DMS79 (cell line): ENCODE measurements around the gene HPCAL4.

ENCODE experiments used
- DNase-seq: peaks from one replicate; lab custom pipeline; 2025; lab: John Stamatoyannopoulos, UW

HPCAL4 gene

DNA sequence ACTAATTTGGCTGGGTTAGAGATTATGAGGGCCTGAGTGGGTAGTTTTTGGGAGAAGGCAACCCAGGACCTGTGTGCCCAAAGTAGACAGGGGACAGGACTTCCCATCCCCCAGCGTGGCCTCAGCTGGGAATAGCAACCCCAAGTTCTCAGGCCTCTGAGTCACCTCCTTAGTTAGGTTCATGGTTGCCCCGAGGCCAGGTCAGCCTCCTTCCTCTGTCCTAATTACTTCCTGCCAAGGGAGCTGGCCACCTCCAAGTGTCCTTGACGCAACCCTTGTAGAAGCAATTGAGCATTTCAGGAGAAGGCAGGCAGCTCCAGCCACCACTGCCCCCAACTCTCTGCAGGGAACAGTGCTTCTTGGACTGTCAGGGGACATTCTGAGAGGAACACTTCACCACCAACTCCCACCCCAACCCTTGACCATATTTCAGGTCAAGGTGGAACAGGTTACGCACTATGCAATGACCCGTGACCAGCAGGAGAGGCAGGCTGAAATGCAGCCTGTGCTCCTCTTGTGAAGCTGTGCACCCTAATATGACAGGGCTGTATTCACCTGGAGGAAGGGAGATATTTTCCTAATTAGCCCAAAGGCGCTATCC, 14.2 kb downstream of the HPCAL4 start:
- DNase-seq: no peak

DNA sequence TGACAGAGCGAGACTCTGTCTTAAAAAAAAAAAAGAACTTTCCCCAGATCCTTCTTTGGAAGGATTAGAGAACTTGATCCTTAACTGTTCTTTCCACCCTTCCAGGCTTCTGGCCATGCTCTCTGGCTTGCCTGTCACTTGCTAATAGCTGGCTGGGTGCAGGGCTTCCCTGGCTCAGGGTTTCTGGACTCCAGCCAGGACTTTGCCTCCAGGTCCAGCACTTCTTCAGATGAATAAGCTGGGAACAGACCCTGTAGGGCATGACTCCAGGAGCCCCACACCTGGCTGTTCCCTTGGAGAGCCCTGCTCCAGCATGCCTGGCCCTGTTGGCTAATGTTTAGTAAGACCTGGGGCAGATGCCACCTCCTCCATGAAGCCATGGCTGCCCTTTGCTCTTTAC, 16.0 kb downstream of the HPCAL4 start:
- DNase-seq: peak; percentile 58

DNA sequence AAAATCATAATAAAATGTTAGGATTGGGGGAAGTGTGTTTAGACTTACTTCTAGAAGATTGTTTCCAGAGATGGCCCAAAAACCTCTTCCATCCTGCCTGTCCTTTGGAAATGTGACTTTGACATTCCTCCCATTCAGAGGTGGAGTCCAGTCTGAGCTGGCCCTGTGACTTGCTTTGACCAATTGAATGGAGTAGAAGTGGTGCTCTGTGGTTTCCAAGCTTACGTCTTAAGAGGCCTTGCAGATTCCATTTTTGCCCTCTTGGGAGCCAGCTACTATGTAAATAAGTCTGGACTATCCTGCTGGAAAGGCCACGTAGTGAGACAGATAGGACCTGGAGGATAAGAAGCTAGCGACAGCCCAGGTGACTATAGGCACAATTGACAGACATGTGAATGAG, 18.0 kb downstream of the HPCAL4 start:
- DNase-seq: no peak

DNA sequence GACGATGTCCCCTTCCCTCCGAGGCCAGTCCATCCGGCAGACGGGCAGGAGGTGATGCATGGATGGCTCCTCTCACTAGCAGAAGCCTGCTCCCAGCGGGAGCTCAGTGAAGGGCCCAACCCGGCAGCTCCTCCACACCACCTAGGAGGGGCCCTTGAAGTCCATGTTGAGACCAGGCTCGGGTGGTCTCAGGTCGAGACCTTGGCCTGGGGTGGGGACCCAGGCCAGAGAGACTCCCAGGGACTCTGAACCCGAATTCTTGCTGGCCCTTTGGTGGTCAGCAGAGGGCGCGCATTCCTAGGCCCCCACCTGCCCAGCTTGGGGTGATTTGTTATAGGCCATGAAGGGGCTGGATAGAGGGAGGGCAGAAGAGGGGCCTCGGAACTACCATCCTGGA, 18.7 kb downstream of the HPCAL4 start:
- DNase-seq: no peak

DNA sequence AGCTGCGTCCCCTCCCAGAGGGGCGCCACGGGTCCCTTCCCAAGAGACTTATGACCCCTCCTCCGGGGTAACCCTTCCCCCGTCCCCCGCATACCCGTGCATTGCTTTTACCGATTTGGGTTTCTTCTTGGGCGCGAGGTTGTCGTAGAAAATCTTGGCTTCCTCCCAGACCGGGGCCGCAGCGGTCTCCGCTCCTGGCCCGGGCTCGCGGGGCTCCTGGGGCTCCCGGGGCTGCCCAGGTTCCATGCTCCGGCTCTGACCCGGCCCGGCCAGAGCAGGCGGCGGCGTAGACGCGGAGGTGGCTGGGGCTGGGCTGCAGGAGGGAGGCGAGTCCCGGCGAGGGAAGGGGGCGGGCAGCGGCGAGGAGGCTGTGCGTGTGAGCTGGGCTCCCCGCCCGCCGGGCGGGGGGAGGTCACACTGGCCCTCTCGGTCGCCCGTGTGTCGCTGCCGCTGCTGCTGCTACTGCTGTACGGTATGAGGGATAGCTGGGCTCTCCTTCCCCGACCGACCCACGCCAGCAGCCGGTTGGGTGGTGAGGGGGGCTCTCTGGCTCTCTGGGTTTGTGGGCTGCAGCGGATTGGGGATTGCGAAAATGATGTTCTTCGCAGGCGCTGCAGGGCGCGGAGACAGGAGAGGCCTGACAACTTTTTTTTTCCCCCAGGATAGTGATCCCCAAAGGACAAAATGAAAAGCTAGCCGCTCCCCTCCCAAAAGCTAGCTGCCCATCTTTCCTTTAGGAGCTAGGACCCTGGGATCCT, 19.3 kb downstream of the HPCAL4 start, which contains the start of gene NT5C1A:
Gene NT5C1A, minus strand, starts transcription at position 315 of the 758 bp plus-strand sequence. Its CDS starts 69 bp downstream, at position 246.
- DNase-seq: no peak

DNA sequence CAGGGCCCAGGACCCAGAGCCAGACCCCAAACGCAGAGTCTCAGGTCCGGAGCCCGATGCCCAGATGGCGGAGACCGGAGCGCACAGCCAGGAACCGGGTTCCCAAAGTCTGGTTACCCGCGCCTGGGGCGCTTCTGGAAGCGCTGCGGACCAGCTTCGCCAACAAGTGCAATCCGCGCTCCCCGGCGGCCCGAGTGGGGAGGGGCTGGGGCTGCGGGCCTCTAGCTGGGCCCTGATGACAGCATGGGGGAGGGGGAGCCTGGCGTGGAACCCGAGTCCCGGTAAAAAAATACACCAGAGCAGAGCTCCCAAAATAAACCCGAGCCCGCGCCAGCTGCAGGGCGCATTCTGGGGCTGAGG, 19.8 kb downstream of the HPCAL4 start:
- no peak for DNase-seq

DNA sequence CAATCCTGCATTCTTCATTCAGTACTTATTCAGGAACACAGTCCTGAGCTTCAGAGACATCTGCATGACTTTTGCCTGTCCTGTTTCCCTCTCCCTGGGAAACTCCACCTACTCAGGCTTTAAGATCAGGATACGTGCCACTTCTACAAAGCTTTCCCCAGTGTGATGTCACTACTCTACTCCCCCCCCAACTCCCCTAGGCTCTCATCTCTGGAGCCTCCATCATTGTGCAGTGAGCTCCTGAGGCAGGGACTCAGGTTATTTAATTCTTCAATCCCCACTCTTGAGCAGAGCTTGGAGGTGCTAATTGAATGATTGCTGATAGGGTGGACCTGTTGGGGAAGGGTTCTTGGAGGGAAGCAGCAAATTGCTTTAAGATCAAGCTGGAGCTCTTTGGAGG, 20.5 kb downstream of the HPCAL4 start:
- no peak for DNase-seq

DNA sequence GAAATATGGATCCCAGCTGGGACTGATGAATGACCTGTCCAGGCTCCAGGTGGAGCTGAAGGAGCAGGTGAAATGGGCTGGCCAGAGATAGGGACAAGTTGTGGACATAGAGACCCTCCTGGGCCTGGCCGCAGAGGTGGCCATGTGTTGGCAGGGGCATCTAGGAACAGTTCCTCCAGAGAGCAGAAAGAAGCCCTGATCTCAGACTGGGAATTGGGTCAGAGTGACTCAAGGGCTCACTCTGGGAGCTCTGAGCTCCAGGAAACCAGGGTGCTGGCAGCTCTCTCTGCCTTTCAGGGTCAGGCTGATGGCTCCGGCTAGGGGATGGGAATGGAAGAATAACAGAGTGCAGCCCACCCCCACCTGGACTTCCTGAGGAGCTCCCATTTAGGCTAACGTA, 22.3 kb downstream of the HPCAL4 start:
- DNase-seq: no peak

DNA sequence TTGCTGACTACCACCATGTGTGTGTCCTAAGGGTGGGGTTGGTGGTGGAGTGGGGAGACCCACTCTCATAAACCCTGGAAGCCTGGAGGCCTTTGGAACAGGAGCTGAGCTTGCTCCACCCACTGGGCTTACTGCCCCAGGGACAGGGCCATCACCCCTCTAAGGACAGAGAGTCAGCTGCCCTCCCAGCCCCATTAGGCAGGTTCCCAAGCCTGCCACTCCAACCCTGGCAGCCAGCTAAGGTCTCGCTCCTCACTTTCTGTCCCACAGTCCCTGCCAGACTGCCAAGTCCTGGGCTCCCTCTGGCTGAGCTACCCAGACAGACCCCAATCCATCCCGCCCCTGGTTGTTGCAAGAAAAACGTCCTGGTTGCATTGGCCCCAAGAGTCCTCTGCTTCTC, 23.1 kb downstream of the HPCAL4 start:
- DNase-seq: no peak

DNA sequence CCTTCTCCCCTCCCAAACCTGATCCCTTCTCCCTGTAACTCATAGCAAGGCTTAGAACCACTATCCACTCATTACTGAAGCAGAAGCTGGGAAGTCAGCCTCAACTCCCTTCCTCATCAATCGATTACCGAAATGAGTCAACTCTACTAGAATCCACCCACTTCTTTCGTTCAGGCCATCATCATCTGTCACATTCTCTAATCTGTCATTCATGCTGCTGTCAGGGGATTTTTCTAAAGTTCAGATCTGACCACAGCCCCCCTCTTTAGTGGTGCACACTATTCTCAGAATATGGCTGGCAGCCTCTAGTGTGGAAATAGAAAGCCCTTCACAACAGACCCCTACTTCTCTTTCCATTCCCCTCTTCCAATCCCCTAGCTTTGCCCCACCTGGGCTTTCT, 24.5 kb downstream of the HPCAL4 start:
- DNase-seq: no peak

DNA sequence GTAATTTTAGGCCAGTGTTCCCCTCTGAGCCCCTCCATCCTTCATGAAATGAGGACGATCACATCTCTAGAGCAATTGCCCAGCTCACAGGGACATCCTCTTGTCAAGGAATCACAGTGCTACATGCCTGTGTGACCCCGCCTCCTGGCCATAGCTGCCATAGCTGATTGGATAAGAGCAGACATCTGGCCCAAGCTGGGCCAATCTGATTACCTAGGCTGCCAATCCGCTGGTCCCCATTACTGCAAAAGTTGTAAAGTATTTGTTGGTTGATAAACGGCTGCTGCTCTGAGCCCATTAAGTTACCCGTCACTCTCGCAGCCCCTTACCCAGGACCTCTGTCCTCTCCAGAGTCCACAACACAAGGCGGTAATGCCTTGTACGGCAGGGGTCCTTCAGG, 27.7 kb downstream of the HPCAL4 start:
- DNase-seq: no peak

DNA sequence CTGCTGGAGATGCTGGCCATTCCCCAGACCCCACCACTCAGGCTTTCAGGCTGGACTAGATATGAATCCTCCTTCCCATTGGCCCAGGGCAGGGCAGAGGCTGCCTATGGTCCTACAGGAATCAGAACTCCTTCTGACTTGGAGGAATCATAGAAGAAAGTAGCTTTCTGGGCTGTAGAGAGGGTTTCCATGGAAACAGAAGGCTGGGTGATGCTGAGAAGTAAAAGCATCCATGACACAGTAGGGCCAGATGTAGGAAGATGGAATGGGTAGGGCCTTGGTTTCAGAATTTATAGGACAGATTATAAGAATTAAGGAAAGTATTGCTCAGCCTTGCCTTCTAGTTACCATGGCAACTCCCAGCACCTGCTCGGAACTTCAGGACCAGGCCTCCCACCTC, 28.4 kb downstream of the HPCAL4 start:
- DNase-seq: no peak

DNA sequence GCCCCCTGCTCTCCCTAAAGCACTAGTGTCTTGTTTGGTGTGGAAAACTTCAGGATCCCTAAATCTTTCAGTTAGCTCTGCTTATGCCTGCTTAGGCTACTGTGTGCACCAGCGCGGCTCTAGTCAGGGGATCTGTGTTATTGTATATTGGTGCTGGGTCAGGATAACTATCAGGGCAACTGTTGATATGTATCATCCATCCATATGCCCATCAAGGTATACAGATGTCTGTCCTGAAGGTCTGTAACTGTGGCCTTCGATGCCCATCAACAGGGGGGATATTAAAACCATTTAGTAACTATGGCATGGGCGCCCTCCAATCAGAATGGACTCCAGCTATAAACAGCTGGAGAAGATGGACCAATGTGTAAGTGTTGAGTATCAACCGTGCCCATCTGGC, 31.7 kb downstream of the HPCAL4 start:
- no peak for DNase-seq

DNA sequence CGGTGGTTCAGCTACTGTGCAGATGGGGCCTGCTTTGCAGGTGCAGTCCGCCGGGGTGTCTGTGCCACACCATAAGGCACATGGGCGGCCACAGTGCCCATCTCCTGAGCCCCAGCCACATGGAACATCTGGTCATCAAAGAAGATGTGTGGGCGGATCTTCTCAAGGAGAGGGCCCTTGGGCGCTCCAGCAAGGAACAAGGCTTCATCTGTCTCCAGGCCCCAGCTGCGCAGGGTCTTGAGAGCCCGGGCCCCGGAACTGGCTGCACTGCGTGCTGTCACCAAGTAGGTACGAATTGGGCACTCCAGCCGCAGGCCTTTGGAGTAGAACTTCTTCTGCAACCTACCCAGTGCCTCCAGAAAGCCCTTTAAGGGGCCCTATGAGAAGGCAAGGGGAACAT, 32.1 kb downstream of the HPCAL4 start:
- DNase-seq: no peak

DNA sequence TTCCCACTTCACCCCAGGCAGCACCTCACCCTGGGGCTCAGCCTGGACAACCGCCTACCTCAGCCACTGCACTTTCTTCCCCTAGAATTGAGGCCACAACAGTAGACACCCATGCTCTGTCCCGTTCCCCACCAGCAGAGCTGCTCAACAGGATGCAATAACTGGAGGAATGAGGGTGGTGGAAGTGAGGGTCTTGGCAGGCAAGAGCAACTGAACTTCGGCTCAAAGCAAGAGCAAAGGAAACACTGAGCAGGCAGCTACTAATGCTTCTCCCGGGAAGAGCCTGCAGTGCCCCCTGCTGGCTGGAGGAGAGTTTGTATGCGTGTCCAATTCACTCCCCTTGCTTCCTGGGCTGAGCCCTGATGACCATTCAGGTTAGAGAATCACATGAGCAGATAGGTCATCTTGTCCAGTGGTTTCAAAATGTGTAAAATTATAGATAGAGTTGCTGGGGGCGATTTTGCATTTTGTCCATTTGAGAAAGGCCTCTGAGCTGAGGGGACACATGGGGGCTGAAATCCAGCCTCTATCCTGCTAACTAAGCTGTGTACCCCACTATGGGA, 33.2 kb downstream of the HPCAL4 start:
- DNase-seq: no peak

DNA sequence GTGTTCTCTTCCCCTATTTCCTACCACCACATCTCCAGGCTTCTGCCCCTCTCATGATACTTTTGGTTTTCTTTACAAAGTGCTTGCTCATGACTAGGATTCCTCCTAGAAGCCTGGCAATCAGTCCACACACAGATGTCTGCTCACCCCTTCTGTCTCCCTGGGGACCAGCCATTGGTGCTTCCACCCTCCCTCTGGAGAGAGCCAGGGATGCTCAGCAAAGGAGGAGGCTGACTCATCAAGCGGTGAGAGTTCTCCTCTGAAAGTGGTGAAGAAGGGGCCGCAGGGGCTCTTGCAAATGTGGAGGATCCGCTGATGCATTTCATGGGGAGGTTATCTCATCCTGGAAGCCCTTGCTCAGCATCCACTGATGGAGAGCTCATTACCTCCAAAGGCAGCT, 33.8 kb downstream of the HPCAL4 start:
- DNase-seq: no peak

DNA sequence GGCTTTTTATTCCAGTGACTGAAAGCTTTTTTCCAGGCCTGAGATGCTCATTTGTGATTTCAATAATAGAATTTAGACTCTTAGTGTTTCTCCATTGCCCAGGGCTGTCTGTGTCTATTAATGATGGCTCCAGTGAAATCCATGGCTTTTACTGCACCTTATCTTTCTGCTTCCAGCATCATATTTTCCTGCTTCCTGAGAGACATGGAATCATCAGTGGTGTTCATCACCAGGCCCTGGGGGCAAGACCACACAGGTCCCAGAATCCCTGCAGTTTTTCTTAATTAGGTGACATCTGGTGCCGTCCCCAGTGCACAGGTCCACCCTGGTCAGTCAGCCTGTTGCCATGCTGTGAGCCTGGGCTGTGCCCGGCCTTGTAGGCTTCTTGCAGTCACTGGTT, 34.8 kb downstream of the HPCAL4 start:
- no peak for DNase-seq

DNA sequence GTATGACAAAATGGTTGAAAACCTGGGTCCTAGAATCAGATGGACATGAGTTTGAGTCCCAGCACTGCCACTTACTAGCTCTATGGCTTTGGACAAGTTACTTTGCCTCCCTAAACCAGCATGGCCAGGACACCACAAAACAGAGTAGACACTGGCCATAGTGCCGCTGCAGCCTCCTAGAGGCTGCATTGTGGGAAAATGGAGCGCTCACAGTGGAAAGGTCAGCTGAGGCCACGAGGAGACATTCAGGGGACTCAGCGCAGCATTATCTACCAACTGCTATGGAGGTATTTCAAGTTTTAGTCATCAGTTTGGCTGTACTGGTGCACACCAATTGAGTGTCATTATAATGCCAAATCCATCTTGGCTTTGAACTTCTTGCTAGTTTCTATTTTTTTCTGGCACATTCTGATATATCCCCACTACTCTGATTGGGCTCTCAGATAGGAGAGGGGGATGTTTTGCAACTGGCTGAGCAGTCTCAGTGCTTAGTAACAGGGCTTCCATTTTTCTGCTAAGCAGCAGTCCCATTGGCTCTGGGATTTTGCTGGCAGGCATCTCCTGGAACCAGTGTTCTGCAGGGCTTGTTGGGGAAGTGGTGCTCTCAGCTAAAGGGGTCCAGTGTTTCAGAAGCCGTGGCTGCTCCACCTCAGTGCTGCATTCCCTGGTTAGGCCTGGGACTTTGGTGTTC, 35.5 kb downstream of the HPCAL4 start:
- no peak for DNase-seq

DNA sequence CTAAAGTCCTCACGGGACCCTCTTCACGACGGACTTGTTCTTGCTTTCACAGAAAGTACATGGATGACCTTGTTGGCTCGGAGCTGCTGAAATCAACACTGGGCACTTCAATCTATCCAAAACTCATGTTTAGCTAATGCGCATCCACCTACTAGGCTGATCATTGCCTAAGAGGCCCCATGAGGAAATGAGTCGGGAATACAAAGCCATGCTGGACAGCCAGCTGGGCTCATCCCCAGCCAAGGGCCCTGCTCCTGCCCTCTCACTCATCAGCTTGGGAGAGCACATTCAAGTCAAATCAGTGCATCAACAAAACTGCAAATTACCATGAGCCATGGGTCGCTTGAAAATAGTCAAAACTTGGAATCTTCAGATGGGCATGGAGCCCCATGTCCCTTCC, 36.9 kb downstream of the HPCAL4 start:
- DNase-seq: no peak

DNA sequence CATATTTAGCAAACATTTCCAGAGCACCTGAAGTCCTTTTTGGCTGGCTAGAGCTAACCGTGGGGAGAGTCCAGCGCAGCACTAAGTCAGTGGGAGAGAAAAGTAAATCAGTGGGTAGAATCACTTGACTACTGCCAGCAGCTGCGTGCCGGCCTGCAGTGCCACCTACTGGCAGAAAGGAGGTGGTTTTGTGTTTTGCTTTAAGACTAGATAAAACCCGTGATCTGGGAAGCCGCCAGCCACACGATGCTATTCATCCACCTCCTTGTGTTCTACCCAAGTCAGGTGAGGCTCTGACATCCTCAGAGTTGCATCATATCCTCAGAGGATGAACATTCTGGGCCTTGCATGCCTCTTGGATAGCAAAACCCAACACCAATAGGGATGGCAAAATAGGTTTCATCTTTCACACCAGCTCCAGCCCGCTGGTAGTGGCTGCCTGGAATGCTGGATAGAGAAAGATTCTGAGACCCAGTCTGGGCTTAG, 37.6 kb downstream of the HPCAL4 start:
- DNase-seq: peak; percentile 41

DNA sequence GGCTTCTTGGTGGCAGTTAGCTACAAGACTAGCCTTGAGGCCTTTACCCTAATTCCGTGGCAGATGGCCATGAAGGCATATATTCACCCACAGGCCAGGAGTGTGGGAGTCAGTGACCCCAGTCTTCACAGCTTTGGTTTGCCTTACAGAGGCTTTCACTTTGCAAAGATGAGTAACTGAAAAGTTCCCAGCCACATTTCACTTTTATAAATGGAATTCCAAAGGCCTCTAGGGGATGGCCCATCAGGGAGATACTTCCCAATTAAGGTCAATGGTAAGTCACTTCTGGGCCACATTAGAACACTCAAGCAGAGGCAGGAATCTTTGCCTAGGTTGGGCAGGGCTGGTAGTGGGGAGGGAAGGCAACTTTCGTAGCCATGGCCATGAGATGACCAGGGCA, 38.7 kb downstream of the HPCAL4 start:
- DNase-seq: no peak

DNA sequence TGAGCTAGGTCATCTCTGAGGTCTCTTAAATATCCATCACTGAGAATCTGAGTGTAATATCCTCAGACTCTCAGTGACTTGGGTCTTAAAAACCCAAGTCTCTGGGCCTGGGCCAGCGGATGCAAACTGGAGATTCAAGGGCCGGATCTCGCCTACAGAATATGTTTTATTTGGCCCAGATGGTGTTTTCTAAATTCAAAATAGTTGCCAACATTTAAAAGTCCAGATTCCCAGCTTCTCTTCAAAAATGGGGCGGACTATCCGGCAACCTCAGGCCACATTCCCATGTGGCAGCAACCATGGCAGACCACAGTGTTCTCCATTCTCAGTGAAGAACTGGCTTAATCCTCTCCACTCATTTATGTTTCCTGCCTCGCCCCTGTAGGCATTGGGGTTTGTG, 39.1 kb downstream of the HPCAL4 start:
- DNase-seq: no peak

DNA sequence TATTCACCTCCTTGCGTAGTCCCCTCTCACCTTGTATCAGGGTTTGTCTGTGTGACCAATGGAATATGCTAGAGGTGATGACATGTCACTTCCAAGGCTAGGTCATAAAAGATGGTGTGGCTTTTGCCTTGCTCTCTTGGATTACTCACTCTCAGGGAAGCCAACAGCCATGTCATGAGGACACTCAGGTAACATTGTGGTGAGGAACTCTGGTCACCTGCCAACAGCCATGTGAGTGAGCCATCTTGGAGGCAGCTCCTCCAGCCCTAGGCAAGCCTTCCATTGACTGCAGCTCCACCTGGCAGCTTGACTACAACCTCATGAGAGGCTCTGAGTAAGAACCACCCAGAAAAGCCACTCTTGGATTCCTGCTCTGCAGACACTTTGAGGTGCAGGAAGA, 40.8 kb downstream of the HPCAL4 start:
- peak; percentile 44 for DNase-seq
